Measurements from ENCODE around the gene COL4A2.

The COL4A2 gene

GRCh38 chr13:110540871-110541525 is 233.9 kb downstream of the COL4A2 start:
- H3K27me3 Mint-ChIP-seq, result no peaks in the 10 kb centered on the region
- H3K27ac Mint-ChIP-seq, result no peak overlapping the region
- H3K9me3 Mint-ChIP-seq, result peaks cover 4 to 7% of the 10 kb centered on the region in 2 donors
- DNase-seq (no peak), ATAC-seq (replicated peaks) (no peak)
- peaks cover 22 to 23% of the 10 kb centered on the region in 2 donors for H3K36me3 Mint-ChIP-seq
- no peak overlapping the region for H3K4me3 Mint-ChIP-seq
- H3K4me1 Mint-ChIP-seq, result peaks cover 21 to 36% of the 10 kb centered on the region in 2 donors

GRCh38 chr13:110541526-110541920 is 234.4 kb downstream of the COL4A2 start:
- Mint-ChIP-seq H3K36me3 (peaks cover 20 to 26% of the 10 kb centered on the region in 2 donors), H3K4me1 (peaks cover 17 to 30% of the 10 kb centered on the region in 2 donors), H3K9me3 (peaks cover 4 to 7% of the 10 kb centered on the region in 2 donors), H3K4me3 (no peak overlapping the region), H3K27me3 (no peaks in the 10 kb centered on the region), H3K27ac (no peak overlapping the region)
- DNase-seq (no peak), ATAC-seq (replicated peaks) (no peak)

GRCh38 chr13:110542169-110542796 is 235.2 kb downstream of the COL4A2 start:
- no peak overlapping the region for H3K27ac Mint-ChIP-seq
- peaks cover 4 to 7% of the 10 kb centered on the region in 2 donors for H3K9me3 Mint-ChIP-seq
- peaks cover 15 to 24% of the 10 kb centered on the region in 2 donors for H3K4me1 Mint-ChIP-seq
- DNase-seq, result no peak
- H3K4me3 Mint-ChIP-seq, result no peak overlapping the region
- H3K27me3 Mint-ChIP-seq, result no peaks in the 10 kb centered on the region
- H3K36me3 Mint-ChIP-seq, result peaks cover 26 to 31% of the 10 kb centered on the region in 2 donors
- ATAC-seq (replicated peaks), result no peak

GRCh38 chr13:110546378-110546777 is 239.3 kb downstream of the COL4A2 start:
- DNase-seq (no peak), ATAC-seq (replicated peaks) (no peak)
- H3K4me3 Mint-ChIP-seq, result no peak overlapping the region
- peaks cover 28 to 31% of the 10 kb centered on the region in 2 donors for H3K36me3 Mint-ChIP-seq
- H3K9me3 Mint-ChIP-seq, result peaks cover 4 to 7% of the 10 kb centered on the region in 2 donors
- H3K27me3 Mint-ChIP-seq, result no peaks in the 10 kb centered on the region
- no peak overlapping the region for H3K27ac Mint-ChIP-seq
- peaks cover 11% of the 10 kb centered on the region in 2 donors for H3K4me1 Mint-ChIP-seq

GRCh38 chr13:110546926-110547325 is 239.8 kb downstream of the COL4A2 start:
- ATAC-seq (replicated peaks), result no peak
- DNase-seq, result no peak
- H3K4me3 Mint-ChIP-seq, result no peak overlapping the region

GRCh38 chr13:110548891-110549794 is 242.1 kb downstream of the COL4A2 start:
- Mint-ChIP-seq H3K4me3 (no peak overlapping the region), H3K9me3 (peaks cover 4 to 7% of the 10 kb centered on the region in 2 donors), H3K36me3 (peaks cover 28 to 30% of the 10 kb centered on the region in 2 donors), H3K27me3 (no peaks in the 10 kb centered on the region), H3K27ac (no peak overlapping the region), H3K4me1 (peaks cover 4 to 7% of the 10 kb centered on the region in 2 donors)
- DNase-seq, result no peak
- no peak for ATAC-seq (replicated peaks)

More at GRCh38 chr13:110546926-110547325, 239.8 kb downstream of the COL4A2 start:
- Mint-ChIP-seq H3K4me1 (peaks cover 11 to 13% of the 10 kb centered on the region in 2 donors), H3K27me3 (no peaks in the 10 kb centered on the region), H3K9me3 (peaks cover 4 to 7% of the 10 kb centered on the region in 2 donors), H3K27ac (no peak overlapping the region), H3K36me3 (peaks cover 29 to 32% of the 10 kb centered on the region in 2 donors)

GRCh38 chr13:110549795-110550160 is 242.7 kb downstream of the COL4A2 start:
- Mint-ChIP-seq H3K4me3 (no peak overlapping the region), H3K4me1 (peaks cover 4 to 7% of the 10 kb centered on the region in 2 donors), H3K27ac (no peak overlapping the region), H3K27me3 (no peaks in the 10 kb centered on the region), H3K9me3 (peaks cover 2 to 6% of the 10 kb centered on the region in 2 donors), H3K36me3 (peaks cover 25 to 36% of the 10 kb centered on the region in 2 donors)
- DNase-seq (no peak), ATAC-seq (replicated peaks) (no peak)

- no peak overlapping the region for H3K27ac Mint-ChIP-seq
- H3K4me1 Mint-ChIP-seq, result peaks cover 13 to 21% of the 10 kb centered on the region in 2 donors
- ATAC-seq (replicated peaks) (no peak), DNase-seq (no peak)
- no peaks in the 10 kb centered on the region for H3K27me3 Mint-ChIP-seq
- no peaks in the 10 kb centered on the region for H3K9me3 Mint-ChIP-seq
- H3K4me3 Mint-ChIP-seq, result no peak overlapping the region
- H3K36me3 Mint-ChIP-seq, result peaks cover 26 to 35% of the 10 kb centered on the region in 2 donors
Observed at GRCh38 chr13:110551284-110551683, 244.2 kb downstream of the COL4A2 start.

- DNase-seq (no peak), ATAC-seq (replicated peaks) (no peak)
- no peak overlapping the region for H3K4me3 Mint-ChIP-seq
- H3K4me1 Mint-ChIP-seq, result peaks cover 19 to 22% of the 10 kb centered on the region in 2 donors
- no peaks in the 10 kb centered on the region for H3K27me3 Mint-ChIP-seq
- no peak overlapping the region for H3K27ac Mint-ChIP-seq
- H3K9me3 Mint-ChIP-seq, result peaks cover 0 to 6% of the 10 kb centered on the region in 2 donors
- H3K36me3 Mint-ChIP-seq, result peaks cover 25 to 37% of the 10 kb centered on the region in 2 donors
Observed at GRCh38 chr13:110552767-110553166, 245.7 kb downstream of the COL4A2 start.

- H3K27me3 Mint-ChIP-seq, result no peaks in the 10 kb centered on the region
- peaks cover 0 to 6% of the 10 kb centered on the region in 2 donors for H3K9me3 Mint-ChIP-seq
Observed at GRCh38 chr13:110553417-110553816, 246.3 kb downstream of the COL4A2 start.

GRCh38 chr13:110554227-110554836 is 247.2 kb downstream of the COL4A2 start:
- no peak for DNase-seq
- H3K36me3 Mint-ChIP-seq, result peaks cover 33 to 45% of the 10 kb centered on the region in 2 donors
- ATAC-seq (replicated peaks), result no peak
- H3K27me3 Mint-ChIP-seq, result no peaks in the 10 kb centered on the region
- no peak overlapping the region for H3K4me3 Mint-ChIP-seq
- H3K4me1 Mint-ChIP-seq, result peaks cover 22% of the 10 kb centered on the region in 2 donors
- H3K27ac Mint-ChIP-seq, result no peak overlapping the region
- H3K9me3 Mint-ChIP-seq, result peaks cover 0 to 8% of the 10 kb centered on the region in 2 donors

More at GRCh38 chr13:110553417-110553816, 246.3 kb downstream of the COL4A2 start:
- DNase-seq, result no peak
- Mint-ChIP-seq H3K36me3 (peaks cover 25 to 37% of the 10 kb centered on the region in 2 donors), H3K27ac (no peak overlapping the region), H3K4me1 (peaks cover 19 to 22% of the 10 kb centered on the region in 2 donors), H3K4me3 (no peak overlapping the region)
- ATAC-seq (replicated peaks), result no peak

- no peak overlapping the region for H3K27ac Mint-ChIP-seq
- DNase-seq (no peak), ATAC-seq (replicated peaks) (no peak)
- no peak overlapping the region for H3K4me3 Mint-ChIP-seq
- no peaks in the 10 kb centered on the region for H3K27me3 Mint-ChIP-seq
- H3K36me3 Mint-ChIP-seq, result peaks cover 31 to 46% of the 10 kb centered on the region in 2 donors
- H3K9me3 Mint-ChIP-seq, result peaks cover 0 to 8% of the 10 kb centered on the region in 2 donors
- H3K4me1 Mint-ChIP-seq, result peaks cover 23 to 26% of the 10 kb centered on the region in 2 donors
Observed at GRCh38 chr13:110554946-110555345, 247.9 kb downstream of the COL4A2 start.

GRCh38 chr13:110555601-110556223 is 248.6 kb downstream of the COL4A2 start:
- ATAC-seq (replicated peaks), result peak; percentile 76 to 84
- H3K27ac Mint-ChIP-seq, result peak overlapping the region; percentile 70
- H3K4me3 Mint-ChIP-seq, result no peak overlapping the region
- DNase-seq, result no peak
- H3K27me3 Mint-ChIP-seq, result no peaks in the 10 kb centered on the region
- H3K9me3 Mint-ChIP-seq, result peaks cover 0 to 8% of the 10 kb centered on the region in 2 donors
- peaks cover 25 to 34% of the 10 kb centered on the region in 2 donors for H3K4me1 Mint-ChIP-seq
- peaks cover 30 to 46% of the 10 kb centered on the region in 2 donors for H3K36me3 Mint-ChIP-seq
